GM18951 (cell line): ENCODE data around the gene ITGAD.

Experiments used
- POLR2A ChIP-seq: IDR thresholded peaks from 4 replicates; pipeline ENCODE4 v1.6.1; 2011; ENCODE audit warnings: mild to moderate bottlenecking; ENCODE audit not compliant: insufficient read length, insufficient read depth; ENCODE audit errors: extremely low read depth
- in situ Hi-C: fragments of 300-500 bp; cut with MboI; formaldehyde crosslinking; loops from one replicate; pipeline ENCODE4 v1.12.0; 2022; ENCODE audit warnings: low sequenced_read_pairs, mixed read lengths, inconsistent platforms; ENCODE audit not compliant: unreplicated experiment

Gene ITGAD

DNA sequence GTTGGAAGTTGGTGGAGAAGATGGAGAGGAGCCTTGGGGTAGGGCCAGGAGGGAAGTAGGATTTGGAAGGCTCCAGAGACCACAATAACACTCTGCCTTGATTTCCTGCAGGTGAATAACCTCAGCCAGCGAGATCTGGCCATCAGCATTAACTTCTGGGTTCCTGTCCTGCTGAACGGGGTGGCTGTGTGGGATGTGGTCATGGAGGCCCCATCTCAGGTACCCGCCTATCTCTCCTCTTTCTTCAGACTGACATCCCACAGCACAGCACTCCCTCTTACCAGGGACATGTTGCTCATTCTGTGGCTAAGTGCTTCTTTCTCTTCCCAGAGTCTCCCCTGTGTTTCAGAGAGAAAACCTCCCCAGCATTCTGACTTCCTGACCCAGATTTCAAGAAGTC, 30.1 kb downstream of the ITGAD start:
- in situ Hi-C loops = no loop called here
- TF ChIP-seq POLR2A = no peak

DNA sequence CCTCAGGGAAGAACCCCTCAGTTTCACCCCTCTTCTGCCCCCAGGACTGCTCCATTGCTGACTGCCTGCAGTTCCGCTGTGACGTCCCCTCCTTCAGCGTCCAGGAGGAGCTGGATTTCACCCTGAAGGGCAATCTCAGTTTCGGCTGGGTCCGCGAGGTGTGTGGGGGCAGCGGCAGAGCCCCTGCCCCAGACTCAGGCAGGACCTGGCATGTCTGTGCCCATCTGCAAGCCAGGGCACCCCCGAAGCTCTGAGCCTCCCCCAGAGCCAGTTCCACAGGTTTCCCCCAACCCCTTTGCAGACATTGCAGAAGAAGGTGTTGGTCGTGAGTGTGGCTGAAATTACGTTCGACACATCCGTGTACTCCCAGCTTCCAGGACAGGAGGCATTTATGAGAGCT, 30.7 kb downstream of the ITGAD start:
- no peak for TF ChIP-seq POLR2A
- in situ Hi-C loops = no loop called here

DNA sequence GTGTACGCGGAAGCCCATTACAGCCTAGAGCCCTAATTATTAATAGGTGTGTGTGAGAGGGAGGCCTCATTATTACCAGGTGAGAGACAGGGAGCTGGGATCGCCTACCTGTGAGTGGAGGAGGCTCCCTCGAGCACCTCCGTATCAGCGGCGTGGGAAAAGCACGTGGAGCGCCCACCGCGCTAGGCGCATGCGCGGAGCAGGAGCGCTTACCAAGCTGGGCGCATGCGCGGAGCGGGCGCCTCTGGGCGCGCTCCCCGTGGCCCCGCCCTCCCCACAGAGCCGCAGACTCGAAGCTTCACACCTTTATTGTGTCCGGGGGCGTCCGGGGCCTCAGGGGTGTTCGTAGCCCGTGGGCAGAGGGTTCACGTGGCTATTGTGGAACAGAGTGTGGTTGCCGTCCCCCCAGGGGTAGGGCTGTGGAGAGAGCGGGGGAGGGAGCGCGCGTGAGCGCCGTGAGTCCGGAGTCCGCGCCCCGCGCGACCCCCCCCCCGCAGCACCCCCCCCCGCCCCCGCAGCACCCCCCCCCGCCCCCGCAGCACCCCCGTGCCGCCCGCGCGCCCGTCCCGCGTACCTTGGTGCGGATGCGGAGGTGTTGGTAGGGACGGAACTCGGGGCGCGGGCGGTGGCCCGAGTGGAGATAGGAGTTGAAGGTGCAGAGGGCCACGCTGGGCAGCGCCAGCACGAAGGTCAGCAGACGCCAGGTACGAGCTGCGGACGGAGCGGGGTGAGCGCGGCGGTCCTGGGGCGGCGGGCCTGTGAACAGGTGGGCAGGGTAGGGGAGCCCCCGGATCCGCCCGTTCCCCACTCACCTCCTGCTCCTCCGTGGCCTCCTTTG, 34.5 kb downstream of the ITGAD start:
- in situ Hi-C loops = loop anchor here (25.0 kb wide), 1 partner anchor 440 kb away; the partner anchor contains the start of gene HSD3B7
- no peak for TF ChIP-seq POLR2A

DNA sequence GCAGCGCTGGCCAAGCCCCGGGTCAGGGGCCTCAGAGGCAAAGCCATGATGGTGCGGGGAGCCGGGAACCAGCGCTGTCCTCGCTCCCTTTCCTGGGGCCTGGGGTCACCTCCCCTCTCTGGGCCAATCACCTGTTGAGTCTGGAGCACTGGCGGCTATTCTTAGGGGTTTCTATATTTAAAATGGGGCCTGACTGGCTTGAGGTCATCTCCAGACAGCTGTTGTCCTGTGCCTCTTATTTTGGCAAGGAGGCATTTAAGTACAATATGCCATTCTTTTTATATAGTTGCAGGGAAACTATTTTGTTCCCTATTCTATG, 35.1 kb downstream of the ITGAD start, which contains the start of gene COX6A2:
COX6A2 (minus strand) TSS at position 82 of the 319 bp plus-strand sequence; CDS start at position 47, 35 bp downstream.
- in situ Hi-C loops = loop anchor here (25.0 kb wide), 1 partner anchor 441 kb away; the partner anchor contains the start of gene HSD3B7
- TF ChIP-seq POLR2A = no peak

DNA sequence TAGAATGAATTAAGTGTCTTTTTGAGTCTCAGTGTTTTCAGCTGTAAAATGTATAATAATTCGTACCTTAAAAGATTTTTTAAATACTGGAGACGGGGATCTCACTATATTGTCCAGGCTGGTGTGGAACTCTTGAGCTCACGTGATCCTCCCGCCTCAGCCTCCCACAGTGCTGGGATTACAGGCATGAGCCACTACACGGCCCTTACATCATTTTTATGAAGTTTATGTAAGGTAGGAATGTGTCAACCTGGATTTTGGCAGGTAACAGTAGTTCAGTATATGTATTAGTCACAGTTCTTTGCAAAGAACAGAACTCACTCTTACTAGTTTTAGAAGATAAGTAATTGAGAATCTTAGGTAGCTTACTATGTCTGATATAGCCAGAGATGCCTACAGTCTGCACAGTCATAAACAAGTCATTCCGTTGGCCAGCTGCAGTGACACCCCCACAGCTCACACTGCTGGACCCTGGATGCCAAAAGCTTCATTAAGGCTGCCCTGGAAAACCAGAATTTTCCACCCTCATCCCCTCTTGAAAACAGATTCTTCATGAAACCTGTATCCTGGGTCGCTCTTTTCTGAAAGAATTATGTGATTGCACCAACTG, 35.6 kb downstream of the ITGAD start:
- TF ChIP-seq POLR2A = no peak
- in situ Hi-C loops = loop anchor here (25.0 kb wide), 1 partner anchor 441 kb away; the partner anchor contains the start of gene HSD3B7

DNA sequence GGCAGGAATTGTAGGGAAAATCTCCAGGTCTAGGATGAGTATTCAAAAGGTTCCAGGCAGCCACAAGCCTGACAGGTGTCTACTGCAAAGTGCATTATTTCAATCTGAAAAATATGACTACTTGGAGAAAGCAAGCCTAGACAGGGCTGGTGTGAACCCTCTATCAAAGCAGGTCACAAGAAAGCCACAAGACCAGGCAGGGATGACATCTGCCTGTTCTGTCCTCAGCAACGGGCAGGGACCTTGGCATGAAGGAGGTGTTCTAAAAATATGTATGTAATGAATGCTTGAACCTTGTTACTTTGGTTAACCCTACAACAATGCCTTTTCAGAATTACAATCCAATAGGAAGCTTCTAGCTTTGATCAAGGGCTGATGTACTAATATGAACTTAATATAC, 36.2 kb downstream of the ITGAD start:
- in situ Hi-C loops = loop anchor here (25.0 kb wide), 1 partner anchor 442 kb away; the partner anchor contains the start of gene HSD3B7
- TF ChIP-seq POLR2A = no peak

DNA sequence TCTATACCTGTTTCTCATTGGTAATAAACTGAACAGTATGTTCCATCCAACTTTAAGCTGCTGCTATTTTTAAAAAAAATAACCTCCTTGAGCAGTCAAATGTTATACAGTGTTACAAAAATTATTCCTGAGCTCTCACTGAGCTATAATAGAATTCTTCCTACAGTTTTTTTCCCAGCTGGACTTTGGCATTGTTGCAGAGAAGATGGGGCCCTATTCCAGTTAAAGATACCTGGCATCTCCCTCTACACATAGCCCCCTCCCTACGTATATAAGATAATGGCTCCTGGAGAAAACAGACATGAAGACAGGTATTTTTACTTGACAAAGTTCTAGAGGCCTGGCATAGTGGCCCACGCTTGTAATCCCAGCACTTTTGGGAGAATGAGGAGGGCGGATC, 36.7 kb downstream of the ITGAD start:
- TF ChIP-seq POLR2A = no peak
- in situ Hi-C loops = loop anchor here (25.0 kb wide), 1 partner anchor 442 kb away; the partner anchor contains the start of gene HSD3B7

DNA sequence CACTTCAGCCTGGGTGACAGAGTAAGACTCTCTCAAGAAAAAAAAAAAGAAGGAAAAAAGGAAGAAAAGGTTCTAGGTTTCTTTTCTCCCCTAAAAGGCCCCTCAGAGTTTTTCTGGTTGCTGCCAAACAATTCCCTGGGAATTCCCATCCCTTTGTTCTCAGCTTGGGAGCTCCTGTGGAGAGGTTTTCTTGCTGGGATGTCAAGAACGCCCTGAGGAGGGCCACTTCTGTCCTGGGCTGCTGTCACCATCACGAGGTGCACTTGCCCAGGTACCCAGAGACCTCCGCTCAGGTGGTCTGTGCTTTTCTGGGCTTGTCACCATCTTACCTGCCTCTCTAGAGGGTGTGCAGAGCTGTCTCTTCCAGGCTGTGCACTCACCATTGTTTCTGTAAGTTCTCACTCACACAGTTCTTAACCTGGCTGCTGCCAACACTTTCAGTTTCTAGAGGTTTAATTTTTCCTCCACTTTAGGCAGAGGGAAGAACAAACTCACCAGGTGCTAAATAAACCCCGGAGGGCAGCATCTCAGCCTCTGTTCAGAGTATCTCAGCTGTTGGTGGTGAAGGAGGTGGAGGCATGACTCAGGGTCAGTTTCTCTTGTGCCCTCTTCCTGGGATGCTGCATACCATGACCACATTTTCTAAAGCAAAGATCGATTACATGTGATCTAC, 37.4 kb downstream of the ITGAD start:
- no peak for TF ChIP-seq POLR2A
- in situ Hi-C loops = loop anchor here (25.0 kb wide), 1 partner anchor 443 kb away; the partner anchor contains the start of gene HSD3B7

DNA sequence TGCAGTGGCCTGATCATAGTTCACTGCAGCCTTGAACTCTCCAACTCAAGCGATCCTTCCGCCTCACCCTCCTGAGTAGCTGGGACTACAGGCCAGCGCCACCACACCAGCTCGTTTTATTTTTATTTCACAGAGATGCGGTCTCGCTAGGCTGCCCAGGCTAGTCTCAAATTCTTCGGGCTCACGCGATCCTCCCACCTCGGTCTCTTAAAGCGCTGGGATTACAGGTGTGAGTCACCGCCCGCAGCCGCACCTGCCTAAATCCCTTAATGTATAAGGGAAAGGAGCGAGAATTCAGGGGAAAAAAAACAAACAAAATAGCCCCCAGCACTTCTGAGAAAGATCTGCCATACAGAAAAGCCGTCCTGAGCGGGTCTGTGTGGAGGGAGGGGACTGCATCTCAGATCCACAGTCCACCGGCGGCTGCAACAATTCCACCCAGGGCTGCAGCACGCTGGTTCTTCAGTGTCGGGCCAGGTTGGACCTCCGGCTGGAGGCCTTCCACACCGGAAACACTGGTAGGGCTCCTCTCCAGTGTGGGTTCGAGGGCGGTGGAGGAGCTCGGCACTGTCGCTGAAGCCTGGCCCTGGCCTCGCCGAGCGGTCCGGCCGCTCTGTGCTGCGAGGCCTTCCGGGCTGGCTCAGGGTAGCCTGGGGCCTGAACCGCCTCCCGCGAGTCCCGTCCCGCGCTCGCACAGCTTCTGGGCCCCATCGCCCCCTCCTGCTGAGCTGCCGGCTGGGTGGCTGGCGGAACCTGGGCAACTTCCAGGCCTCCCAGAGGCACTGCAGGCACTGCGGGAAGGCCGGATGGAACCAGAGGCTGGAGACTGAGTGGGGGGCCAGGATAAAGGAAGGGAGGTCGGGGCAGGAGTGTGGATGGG, 42.4 kb downstream of the ITGAD start:
- TF ChIP-seq POLR2A = no peak
- in situ Hi-C loops = loop anchor here (25.0 kb wide), 1 partner anchor 448 kb away; the partner anchor contains the start of gene HSD3B7

DNA sequence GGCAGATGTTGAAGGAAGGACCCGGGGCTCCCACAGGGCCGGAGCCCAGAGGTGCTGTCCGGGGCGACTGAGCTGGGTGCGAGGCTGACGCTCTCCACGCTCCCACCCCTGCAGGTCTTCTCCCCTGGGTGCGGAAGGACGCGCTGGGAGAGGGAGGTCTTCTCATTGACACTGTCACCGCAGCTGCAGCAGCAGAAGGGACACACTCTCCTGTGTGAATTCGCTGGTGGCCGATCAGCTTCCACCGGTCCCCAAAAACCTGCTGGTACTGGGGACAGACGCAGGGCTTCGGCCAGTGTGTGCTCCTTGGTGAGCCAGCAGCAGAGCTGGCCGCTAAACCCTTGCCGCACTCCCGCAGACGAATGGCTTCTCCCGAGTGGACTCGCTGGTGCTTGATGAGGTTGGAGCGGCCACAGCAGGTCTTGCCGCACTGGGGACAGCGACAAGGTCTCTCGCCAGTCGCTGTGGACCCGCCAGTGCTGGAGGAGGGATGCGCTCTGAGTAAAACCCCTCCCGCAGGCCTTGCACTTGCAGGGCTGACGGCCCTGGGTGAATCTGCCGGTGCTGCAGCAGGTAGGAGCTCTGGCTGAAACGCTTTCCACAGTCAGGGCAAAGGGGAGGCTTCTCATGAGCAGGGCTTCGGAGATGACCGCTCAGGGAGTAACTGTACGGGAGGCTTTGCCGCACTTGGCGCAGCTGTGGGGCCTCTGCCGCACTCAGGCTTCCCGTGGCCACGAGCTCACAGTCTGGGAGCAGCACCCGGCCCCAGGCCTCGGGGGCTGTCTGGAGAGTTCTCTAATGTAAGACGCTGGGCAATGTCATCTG, 43.3 kb downstream of the ITGAD start:
- TF ChIP-seq POLR2A = no peak
- in situ Hi-C loops = loop anchor here (25.0 kb wide), 1 partner anchor 449 kb away; the partner anchor contains the start of gene HSD3B7

DNA sequence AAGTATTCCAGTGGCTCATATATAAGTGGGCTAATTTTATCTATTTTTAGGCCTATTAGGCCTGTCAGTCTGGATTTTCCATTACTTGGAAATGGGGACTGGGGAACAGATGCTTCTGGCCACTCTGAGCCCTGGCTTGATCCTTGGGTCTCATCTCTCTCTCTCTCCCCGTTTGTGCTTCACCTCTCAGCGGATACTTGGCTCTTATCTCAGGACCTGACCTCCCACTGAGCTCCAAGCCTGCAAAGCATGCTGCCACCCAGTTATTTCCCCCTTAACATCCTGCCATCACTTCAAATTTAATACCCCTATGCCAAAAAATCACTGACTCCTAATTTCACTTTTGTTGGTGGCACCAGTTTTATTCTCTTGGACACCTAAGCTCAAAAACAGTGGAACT, 45.3 kb downstream of the ITGAD start:
- no peak for TF ChIP-seq POLR2A
- in situ Hi-C loops = loop anchor here (25.0 kb wide), 1 partner anchor 451 kb away; the partner anchor contains the start of gene HSD3B7

DNA sequence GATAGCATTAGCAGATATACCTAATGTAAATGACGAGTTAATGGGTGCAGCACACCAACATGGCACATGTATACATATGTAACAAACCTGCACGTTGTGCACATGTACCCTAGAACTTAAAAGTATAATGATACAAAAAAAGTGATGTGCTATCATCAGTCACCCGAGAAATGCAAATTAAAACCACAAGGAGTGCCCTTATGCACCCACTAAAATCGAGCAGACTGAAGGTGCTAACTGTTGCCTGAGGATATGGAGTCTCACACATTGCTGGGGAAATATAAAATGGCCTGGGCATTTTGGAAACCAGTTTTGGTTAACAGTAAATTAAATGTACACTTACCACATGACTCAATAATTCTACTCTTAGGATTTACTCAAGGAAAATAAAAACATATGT, 45.9 kb downstream of the ITGAD start:
- in situ Hi-C loops = loop anchor here (25.0 kb wide), 1 partner anchor 452 kb away; the partner anchor contains the start of gene HSD3B7
